A172 (cell line): ENCODE data around the gene NLRP12. TPM values are rescaled to one million over a fixed set of nuclear protein-coding genes. Genes with fewer than 3 reads are reported as not detected.
A peak's percentile ranks its signal among the peaks of the same experiment; 100 is the strongest.
"Not testable (repeated sequence)": the region's sequence is repeated elsewhere in the genome, so short reads cannot be mapped to it uniquely, and the experiment has no call there.

ENCODE experiments used
- DNase-seq: peaks from one replicate; pipeline ENCODE4 v3.0.0-alpha.2; 2015; ENCODE audit warnings: low spot score
- total RNA-seq: library from RNA; depleted of rRNA; stranded (reverse); fragments of >200 nt; shearing (Covaris generic); gene quantifications from 2 replicates; pipeline ENCODE4 v1.2.3, GENCODE V29; 2014; rRNA removed

NLRP12 gene
- total RNA-seq, 1 experiment from 2014 or later = not detected

- no peak for DNase-seq
Measured at GRCh38 chr19:53780506-53780905, 43.6 kb downstream of the NLRP12 start.

GRCh38 chr19:53775524-53775923 lies 48.6 kb downstream of the NLRP12 start:
- DNase-seq = no peak

- DNase-seq = not testable (repeated sequence)
Measured at GRCh38 chr19:53774491-53774890, 49.6 kb downstream of the NLRP12 start.

- no peak for DNase-seq
Measured at GRCh38 chr19:53773999-53774398, 50.1 kb downstream of the NLRP12 start.

GRCh38 chr19:53772943-53773342 lies 51.2 kb downstream of the NLRP12 start:
- peak; percentile 80 for DNase-seq

- DNase-seq = no peak
Measured at GRCh38 chr19:53771144-53771543, 53.0 kb downstream of the NLRP12 start.

GRCh38 chr19:53769696-53770309 lies 54.3 kb downstream of the NLRP12 start:
- DNase-seq = not testable (repeated sequence)

- DNase-seq = no peak
Measured at GRCh38 chr19:53768401-53768800, 55.7 kb downstream of the NLRP12 start.

- not testable (repeated sequence) for DNase-seq
Measured at GRCh38 chr19:53758991-53759390, 65.1 kb downstream of the NLRP12 start.

Other genes starting within 250 kb of the NLRP12 start
- not detected in 2 replicates for gene DPRX, start 192.3 kb downstream of the NLRP12 start, total RNA-seq
- gene MYADM, start 43.6 kb upstream of the NLRP12 start, total RNA-seq = 34.9 and 49.7 TPM in 2 replicates
- gene PRKCG, start 57.9 kb upstream of the NLRP12 start, total RNA-seq = 2.2 TPM in 1 of 2 replicates, not detected in the other
- gene CACNG7, start 85.0 kb upstream of the NLRP12 start, total RNA-seq = 0.07 TPM in 1 of 2 replicates, not detected in the other
- gene CACNG8, start 138.6 kb upstream of the NLRP12 start, total RNA-seq = 0.43 and 0.72 TPM in 2 replicates
- gene CACNG6, start 167.3 kb upstream of the NLRP12 start, total RNA-seq = 6.3 and 7.5 TPM in 2 replicates
- not detected in 2 replicates for gene VSTM1, start 239.6 kb upstream of the NLRP12 start, total RNA-seq